ENCODE results near the gene SSTR5. TPM values are rescaled to one million over a fixed set of nuclear protein-coding genes. Genes with fewer than 3 reads are reported as not detected.
"Not testable (repeated sequence)": the region's sequence is repeated elsewhere in the genome, so short reads cannot be mapped to it uniquely, and the experiment has no call there.

The SSTR5 gene
- total RNA-seq, 1 donor from 2014 or later = not detected

DNA sequence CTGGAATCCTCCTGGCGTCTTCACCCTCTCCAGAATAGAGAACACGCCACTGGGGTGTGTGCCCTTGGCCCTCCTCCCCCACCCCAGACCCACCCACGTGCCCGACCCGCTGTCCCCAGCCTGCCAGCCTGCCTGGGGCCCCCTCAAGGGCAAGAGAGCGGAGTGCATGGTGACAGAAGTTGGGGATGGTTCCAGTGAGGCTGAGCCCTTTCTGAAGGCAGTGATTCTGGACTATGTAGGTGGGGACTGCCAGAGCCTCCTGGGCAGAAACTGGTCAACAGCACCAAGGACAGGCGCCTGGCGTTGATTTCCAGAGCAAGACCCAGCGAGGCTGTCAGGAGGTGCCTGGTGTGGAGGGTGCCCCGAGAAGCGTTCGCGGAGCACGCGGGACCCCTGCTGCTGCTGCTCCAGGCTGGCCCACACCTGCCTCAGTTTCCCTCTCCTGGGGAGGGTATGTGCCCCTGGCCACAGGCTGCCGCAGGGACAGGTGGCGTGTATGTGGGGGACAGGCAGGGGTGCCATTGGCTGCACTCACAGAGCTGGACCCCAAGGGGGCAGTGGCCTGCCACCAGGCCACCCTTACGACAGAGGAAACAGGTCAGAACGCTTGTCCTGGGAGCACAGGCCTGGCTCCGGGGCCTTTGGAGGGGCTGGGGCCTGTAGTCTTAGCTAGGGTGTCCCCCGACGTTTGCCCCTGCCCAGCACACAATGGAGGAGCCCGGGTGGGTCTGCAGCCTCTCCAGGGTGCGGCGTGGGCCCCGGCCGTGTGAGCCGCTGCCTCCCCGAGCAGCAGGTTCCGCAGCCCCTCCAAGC is 1.2 kb downstream of the SSTR5 start:
- DNase-seq (ENCODE audit: low spot score) = no peak

DNA sequence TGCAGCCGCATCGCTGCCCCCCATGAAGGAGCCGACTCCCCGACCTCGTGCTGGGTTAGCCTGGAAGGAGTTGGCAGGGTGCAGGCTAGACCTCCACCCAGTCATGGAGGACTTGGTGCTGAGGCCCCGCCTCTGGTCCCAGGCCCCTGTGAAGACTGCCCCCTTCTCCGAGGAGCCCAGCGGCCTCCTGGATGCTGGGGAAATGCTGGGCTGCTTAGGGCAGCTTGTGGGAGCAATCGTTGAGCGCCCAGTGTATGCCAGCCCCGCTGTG is 1.8 kb downstream of the SSTR5 start:
- DNase-seq (ENCODE audit: low spot score) = no peak

DNA sequence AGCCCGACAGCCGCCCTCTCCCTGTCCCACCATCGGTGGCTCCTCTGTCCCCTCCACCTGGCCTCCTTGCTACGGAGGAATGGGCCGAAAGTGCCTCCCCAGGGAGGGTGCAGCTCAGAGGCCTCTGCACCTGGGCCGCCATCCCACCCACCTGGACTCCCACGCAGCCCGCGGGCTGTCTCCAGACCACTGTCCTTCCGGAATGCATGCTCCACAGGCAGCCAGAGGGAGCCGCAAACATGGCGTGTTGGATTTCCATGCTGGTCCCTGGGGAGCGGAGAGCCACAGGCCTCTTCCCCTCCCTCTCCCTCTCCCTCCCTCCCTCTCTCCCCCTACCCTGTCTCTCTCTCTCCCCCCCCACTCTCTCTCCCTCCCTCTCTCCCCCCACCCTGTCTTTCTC is 3.0 kb downstream of the SSTR5 start:
- no peak for DNase-seq (ENCODE audit: low spot score)

DNA sequence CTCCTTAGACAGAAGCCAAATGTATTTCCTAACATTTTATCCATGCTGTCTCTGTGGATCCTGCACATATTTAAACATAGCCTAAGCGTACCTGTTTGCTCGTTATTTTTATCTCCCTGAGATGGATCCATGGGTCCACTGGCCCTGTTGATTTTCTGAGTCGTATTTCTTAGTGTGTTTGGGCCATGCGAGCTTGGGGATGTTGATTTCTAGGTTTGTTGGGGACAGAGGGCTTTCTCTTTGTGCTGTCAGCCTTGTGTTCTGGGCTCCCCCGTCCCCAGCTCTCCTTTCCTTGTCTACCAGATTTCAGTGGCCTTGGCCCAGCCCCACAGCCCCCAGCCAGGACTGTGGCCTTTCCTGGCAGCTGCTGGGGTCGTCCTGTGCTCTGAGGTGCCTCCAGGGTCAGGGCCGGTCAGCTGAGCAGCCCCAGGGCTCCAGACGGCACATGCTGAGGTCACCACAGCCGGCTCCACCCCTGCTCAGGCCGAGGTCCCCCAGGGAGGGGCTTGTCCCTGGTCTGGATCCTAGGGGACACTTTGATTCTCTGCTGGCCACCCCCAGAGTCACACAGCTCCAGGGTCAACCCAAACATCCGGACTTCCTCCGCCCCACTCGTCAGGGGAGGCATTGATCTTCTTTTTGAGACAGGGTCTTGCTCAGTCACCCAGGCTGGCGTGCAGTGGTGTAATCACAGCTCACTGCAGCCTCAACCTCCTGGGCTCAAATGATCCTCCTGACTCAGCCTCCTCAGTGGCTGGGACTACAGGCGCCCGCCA is 4.4 kb downstream of the SSTR5 start:
- no peak for DNase-seq (ENCODE audit: low spot score)

DNA sequence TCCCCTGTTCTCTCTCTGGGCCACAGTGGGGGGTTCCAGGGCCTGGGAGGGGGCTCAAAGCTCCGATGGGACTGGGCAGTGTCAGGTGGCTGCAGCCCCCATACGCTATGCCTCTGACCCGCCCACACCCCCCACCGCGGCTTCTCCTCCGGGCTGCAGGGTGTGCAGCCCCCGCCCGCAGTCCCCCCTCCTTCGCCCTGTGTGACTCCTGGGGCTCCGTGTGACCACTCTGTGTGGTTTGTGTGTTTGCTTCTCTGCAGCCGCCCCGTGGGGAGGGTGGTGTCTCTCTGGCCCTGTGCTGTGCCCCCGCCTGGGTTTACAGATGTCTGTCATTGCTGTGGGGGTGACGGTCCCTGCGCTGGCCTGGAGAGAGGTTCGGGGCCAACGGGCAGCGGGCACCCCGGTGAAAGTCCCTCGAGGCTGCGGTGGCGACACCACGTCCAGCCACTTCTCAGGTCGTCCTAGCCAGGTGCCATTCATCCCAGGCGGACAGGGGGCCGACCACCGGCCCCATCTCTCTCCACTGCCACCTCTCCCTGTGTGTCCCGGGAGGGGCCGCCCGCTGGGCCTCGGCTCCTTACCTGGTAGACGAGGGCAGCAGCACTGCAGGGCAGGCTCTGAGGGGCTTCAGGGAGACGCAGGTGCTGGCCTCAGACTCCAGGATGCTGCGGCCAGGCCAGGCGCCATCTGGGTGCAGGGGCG is 5.5 kb downstream of the SSTR5 start:
- DNase-seq (ENCODE audit: low spot score) = no peak

DNA sequence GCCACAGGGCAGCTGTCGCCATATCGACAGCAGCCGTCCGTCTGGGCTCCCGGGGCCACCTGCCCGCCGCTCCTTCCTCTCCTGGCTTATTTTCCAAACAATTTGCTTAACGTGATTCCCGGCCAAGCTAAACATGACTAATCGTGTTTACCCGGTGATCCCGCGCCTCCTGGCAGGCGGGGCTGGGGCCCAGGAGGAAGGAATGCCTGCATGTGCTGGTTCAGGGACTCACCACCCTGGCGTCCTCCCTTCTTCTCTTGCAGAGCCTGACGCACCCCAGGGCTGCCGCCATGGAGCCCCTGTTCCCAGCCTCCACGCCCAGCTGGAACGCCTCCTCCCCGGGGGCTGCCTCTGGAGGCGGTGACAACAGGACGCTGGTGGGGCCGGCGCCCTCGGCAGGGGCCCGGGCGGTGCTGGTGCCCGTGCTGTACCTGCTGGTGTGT is 6.1 kb downstream of the SSTR5 start:
- no peak for DNase-seq (ENCODE audit: low spot score)

DNA sequence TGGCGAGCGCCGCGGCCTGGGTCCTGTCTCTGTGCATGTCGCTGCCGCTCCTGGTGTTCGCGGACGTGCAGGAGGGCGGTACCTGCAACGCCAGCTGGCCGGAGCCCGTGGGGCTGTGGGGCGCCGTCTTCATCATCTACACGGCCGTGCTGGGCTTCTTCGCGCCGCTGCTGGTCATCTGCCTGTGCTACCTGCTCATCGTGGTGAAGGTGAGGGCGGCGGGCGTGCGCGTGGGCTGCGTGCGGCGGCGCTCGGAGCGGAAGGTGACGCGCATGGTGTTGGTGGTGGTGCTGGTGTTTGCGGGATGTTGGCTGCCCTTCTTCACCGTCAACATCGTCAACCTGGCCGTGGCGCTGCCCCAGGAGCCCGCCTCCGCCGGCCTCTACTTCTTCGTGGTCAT is 6.8 kb downstream of the SSTR5 start:
- no peak for DNase-seq (ENCODE audit: low spot score)

DNA sequence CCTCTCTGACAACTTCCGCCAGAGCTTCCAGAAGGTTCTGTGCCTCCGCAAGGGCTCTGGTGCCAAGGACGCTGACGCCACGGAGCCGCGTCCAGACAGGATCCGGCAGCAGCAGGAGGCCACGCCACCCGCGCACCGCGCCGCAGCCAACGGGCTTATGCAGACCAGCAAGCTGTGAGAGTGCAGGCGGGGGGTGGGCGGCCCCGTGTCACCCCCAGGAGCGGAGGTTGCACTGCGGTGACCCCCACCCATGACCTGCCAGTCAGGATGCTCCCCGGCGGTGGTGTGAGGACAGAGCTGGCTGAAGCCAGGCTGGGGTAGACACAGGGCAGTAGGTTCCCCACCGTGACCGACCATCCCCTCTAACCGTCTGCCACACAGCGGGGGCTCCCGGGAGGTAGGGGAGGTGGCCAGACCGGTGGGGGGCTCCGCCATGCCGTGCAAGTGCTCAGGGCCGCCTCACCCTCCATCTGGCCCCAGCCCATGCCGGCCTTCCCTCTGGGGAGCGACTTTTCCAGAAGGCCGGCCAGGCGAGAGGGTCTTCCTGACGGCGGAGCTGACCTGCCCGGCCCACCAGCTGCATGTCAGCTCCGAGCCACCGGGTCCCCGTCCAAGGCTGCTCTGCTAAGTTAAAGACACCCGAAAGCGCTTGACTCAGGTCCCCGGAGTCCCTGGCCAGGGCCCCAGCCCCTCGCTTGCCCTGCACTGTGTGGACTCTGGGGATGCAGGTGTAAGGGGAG is 7.4 kb downstream of the SSTR5 start:
- no peak for DNase-seq (ENCODE audit: low spot score)

DNA sequence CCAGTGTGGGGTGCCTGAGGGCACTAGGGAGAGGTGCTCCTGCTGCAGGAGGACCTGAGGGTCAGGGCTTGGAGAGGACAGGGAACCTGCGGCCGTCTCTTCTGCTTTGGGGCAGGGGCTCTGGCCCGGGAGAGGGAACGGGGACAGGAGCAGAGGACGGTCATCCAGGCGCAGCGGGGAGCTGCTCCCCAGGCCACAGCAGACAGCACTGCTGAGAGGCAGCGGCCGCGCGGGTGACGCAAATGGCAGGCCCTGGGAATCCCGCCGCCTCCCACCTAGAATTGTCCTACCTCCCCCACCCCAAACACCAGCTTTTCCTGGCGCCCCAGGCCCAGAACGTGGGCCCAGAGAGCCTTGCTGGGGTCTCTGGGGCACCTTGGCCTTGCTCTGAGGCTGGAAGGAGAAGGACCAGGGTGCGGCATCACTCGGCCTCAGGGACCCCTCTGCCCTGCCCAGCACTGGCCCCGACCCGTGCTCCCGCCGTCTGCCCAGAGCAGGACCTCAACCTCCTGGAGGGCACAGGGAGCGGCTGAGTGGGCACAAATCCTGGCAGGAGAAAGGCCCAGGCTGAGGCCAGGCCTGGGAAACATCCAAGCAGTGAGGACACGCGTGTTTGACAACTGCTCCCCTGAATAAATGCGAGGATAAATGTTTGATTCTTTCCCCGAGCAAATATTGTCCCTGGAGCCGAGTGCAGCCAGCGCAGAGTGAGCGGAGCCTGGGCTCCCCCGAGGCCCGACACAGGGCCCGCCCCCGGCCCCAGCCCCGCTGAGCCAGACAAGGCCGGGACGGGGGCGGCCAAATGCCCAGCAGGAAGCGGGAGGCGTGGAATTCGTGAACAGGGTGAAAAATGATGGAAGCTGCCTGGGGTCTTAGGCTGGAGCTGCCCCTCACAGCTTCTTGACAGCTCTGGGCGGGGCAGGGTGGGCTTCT is 8.5 kb downstream of the SSTR5 start:
- DNase-seq (ENCODE audit: low spot score) = no peak

DNA sequence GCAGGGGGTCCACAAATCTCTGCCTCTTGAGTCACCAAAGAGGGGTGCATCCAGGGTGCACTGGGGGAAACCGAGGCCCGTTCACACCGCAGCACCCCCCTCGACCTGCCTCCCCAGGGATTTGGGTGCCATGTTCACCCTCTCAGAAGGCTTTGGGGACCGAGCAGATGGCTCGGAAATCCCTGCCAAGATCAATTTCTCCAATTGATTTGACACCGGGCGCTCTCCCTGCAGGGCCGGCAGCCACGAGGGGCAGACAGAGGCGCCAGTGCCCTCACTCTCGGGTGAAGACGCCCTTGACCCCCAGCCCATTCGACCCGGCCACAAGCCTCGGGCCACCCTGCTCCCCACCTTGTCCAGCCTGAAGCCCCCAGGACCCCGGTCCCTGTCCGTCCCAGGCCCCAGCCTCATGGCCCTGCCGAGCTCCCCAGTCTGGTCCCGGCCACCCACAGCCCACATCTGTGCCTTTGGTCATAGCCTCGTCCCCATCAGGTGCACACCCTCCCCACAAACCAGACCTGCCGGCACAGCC is 9.3 kb downstream of the SSTR5 start:
- DNase-seq (ENCODE audit: low spot score) = no peak

DNA sequence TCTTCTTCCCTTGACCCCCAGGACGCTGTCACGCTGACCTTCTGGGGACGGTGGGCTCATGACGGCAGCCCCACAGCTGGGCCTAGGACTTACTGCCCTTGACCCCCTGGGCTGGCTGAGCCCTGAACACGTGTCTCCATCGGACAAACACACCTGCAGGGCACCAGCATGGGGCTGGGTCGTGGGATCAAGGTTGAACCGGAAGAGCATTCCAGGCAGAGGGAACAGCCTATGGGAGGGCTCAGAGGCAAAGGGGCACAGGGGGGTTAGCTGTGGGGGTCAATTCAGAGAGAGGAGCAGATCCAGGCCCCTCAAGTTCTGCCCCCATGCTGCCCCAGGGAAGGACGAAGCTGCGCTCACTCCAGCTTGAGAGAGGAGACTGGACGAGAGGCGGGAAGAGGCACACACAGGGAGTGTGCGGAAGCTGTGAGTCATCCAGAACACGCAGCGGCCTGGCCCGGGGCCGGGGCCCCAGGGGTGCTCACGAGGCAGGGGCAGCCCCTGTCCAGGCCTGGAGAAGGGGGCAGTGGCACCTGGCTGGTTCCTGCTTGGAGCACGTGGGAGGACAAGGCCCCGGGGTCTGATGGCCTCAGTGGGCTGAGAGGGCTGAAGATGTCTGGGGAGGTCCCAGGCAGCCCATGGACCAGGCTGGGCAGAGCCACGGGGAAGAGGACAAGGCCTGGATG is 9.9 kb downstream of the SSTR5 start:
- DNase-seq (ENCODE audit: low spot score) = peak; percentile 30

DNA sequence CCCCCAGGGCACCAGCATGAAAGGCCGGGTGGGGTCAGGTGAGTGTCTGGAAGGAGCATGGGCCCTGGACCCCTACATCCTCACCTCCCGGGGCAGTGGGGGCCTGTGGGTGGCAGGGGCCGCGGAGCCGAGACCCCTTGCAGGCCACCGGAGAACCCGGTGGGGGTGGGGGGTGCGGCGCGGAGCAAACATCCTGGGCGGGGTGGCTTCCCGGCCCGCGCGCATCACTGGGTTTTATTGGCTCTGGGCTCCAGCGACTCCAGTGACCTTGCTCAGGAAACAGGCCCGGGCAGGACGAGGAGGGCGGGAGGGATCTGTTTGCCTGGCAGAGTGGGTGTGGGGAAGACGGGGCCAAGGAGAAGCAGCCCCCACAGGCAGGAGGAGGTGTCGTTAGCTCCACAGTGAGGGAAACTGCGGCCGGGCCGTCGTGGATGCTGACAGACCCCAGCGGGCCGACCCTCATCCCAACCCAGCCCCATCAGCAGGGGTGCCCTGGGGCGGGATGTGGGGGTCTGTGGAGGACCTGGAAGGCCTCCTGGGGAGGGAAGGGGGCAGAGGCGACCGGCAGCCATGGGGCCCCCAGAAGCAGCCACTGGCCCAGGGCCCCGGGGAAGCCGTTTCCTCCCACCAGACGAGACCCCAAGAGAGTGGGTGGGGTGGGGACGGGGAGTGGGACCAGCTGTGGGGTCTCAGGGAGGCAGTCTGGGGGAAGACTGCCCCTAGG is 10.6 kb downstream of the SSTR5 start:
- no peak for DNase-seq (ENCODE audit: low spot score)

DNA sequence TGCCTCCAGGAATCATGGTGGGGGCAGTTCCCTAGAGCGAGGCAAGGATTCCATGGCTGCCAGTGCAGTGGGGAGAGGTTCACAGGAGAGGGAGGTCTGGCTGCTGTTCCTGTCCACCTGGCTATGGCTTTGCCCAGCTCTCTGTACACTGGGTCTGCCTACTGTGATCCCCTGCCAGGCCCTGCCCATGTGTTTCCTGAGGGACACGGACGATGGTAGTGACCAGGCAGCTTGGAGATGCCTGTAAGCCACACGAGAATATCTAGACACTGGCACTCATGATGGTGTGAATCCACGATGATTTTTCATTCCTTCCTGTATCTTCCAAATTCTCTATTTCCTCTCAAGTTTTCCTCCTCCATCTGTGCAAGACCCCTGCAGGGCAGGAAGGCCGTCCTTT is 12.4 kb downstream of the SSTR5 start:
- no peak for DNase-seq (ENCODE audit: low spot score)

DNA sequence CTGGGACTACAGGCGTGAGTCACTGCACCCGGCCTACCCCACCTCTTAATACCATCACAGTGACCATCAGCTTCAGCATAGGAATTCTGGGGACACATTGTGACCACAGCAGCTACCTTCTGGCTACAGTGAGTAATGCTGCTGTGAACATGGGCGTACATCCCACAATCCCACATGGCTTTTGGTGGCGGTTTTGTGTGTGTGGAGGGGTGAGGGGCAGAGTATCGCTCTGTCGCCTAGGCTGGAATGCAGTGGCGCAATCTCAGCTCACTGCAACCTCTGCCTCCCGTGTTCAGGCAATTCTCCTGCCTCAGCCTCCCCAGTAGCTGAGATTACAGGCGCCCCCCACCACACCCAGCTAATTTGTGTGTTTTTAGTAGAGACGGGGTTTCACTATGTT is 13.9 kb downstream of the SSTR5 start:
- not testable (repeated sequence) for DNase-seq (ENCODE audit: low spot score)

DNA sequence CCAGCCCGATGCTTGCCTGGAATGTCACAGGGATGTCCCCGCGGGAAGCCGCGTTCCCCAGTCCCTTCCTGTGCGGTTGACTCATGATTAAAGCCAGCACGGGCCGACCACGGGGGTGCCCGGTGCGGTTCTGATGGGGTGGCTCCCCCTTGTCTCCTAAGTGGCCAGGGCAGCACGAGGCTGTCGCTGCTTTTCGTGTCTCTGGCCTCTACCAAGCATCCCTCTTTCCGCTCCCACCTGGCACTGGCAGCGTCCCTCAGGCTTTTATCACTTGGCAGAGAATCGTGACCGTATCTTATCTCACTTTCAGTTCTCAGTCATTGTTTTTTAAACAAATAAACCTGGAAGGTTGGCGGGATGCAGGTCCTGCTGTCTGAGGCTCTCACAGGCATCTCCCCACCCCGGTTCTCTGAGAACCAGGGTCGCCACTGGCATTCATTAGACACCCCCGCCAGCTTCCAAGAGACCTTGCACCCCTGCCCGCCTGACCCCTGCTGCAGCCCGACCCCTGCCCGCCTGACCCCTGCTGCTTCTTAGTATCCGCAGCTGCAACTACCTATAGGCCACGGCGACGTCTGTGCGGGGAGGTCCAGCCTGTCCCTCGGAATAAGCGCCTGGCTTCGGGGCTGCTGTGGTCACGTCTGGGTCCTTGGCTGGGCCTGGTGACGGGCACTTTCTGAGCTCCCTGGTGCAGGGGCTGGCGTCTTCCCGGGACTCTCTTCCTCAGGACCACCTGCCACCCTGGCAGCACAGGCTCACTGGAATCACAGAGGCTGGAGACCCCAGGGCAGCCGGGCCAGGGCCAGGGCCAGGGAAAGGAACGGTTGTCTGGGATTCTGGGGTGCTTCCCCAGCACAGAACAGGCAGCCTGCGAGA is 16.0 kb downstream of the SSTR5 start:
- DNase-seq (ENCODE audit: low spot score) = no peak

DNA sequence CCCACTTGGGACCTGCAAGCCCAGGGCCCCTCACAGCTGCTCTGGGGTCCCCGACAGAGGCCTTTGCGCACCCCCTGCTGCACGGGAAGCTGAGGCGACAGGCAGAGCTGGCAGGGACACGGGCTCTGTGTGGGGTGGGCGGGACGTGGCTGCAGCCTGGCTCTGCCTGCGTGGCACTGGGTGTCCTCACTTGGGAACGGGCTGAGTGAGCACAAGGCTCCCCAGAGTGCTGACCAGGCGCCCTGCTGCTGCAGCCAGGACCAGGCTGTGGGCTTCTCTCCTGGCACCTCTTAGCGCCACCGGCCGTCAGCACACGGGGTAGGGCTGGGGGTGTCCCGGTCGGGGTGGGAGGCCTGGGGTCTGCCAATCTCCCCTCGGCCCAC is 16.9 kb downstream of the SSTR5 start:
- DNase-seq (ENCODE audit: low spot score) = no peak

DNA sequence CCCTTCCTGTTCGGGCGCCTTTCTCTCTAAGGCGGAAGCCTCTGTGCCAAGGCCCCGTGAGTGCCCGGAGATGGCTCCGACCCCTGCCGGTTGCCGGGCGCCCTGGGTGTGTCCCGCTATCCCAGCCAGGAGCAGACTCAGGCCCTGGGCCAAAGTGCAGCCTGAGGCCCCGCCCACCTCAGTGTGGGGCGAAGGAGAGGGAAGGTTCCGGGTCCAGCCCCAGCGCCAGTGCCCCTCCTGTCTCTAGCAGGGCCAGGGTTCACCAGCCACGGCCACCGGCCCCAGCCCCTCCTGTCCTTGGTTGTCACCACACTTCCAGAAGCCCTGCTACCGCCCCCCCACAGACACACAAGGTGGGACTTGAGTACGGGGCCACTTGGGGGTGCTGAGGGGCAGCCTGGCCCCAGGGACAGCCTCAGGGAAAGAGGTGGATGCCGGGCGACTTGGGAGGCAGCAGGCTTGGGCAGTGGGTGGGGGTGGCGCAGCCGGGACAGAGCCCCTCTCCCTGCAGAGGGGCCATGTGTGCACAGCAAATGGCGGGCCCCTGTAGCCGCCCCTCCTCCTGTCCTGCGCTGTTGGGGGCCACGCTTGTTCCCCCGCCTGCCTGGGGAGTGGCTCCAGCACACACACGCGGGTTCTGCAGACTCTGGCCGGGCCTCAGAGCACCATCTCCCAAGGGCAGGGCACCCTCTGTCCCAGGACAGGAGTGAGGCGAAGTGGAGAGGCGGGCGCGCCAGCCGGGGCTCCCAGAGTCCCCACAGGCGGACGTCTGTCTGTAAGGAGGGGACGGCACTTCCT is 17.5 kb downstream of the SSTR5 start:
- no peak for DNase-seq (ENCODE audit: low spot score)
